Right atrium auricular region (tissue), 2 donors: ENCODE results near the gene GADD45A. TPM values are rescaled to one million over a fixed set of nuclear protein-coding genes. Genes with fewer than 3 reads are reported as not detected.
A peak's percentile ranks its signal among the peaks of the same experiment; 100 is the strongest.

Experiments
- DNase-seq: peaks from one replicate; pipeline ENCODE4 v3.0.0-alpha.2; 2019; ENCODE audit warnings: low spot score
- H3K27ac ChIP-seq, 2 donors: fragments of 200-600 bp; sonication (generic); 1 replicate in 1 of 2; 2 replicates in 1 of 2; pipeline ENCODE4 v1.5.1; 2016 to 2019
- H3K27me3 ChIP-seq, 2 donors: fragments of 200-600 bp; sonication (generic); one replicate each; pipeline versions ENCODE4 v1.5.1 to v1.6.0; 2017 to 2019
- H3K36me3 ChIP-seq: fragments of 200-600 bp; sonication (generic); one replicate; pipeline ENCODE4 v1.5.1; 2016
- H3K4me1 ChIP-seq, 2 donors: fragments of 200-600 bp; sonication (generic); one replicate each; pipeline versions ENCODE4 v1.5.1 to v1.6.0; 2017 to 2019
- H3K4me3 ChIP-seq, 2 donors: fragments of 200-600 bp; sonication (generic); 1 replicate in 1 of 2; 2 replicates in 1 of 2; pipeline ENCODE4 v1.5.1; 2017 to 2019; ENCODE audit warnings: mild to moderate bottlenecking in 1 of 2, moderate library complexity in 1 of 2
- H3K9me3 ChIP-seq, 2 donors: fragments of 200-600 bp; sonication (generic); one replicate each; pipeline ENCODE4 v1.5.1; 2019
- total RNA-seq, 2 donors: library from RNA; depleted of rRNA; stranded (reverse); fragments of >200 nt; gene quantifications; one replicate each; pipeline ENCODE4 v1.1.0, GENCODE V29; 2016
- TF ChIP-seq, protein P1 (sequence below), 2 donors: fragments of 200-600 bp; sonication (generic); IDR thresholded peaks; one replicate each; pipeline ENCODE4 v1.5.1; 2019; ENCODE audit warnings: antibody characterized with exemption in 2 of 2

The GADD45A gene
- total RNA-seq, 2 donors from 2014 or later = 25.3 to 26.6 TPM

DNA sequence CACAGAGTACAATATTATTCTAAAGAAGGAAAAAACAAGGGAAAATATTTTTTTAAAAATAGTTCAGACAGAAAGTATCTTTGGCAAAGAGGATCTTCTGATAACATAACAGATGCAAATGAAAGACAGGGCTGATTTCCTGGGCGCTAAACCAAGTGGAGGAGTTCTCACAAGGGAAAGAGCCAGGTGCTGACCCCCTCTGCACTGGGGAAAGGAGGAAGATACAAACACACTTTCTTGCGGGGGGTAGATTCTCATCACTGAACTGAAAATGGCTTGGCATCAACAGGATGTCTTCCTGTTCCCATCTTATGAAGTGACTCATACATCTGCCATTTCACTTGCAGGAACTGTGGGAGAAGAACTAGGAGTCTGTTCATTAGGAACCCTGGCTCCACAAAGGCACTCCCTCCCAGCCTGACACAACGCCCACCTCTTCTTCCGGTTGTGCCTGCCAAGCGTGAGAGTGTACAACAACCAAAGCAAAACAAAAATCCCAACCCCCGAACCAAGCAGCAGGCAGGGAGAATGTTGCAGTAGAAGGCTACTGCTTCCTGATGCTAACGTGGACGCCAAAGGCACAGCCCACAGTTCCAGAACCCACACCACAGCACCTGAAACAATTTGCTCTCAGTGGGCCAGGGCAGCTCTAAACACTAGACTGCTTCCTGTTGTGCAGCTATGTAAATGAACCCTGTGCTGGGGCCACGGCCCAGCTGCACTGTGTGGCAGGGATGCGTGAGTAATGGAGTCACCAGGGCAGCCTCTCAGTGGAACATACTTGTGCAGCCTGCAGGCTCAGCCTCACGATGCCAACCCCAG is 51.0 kb downstream of the GADD45A start:
- Histone ChIP-seq H3K27me3 (no peaks in the 10 kb centered on the region), H3K4me3 (no peak overlapping the region), H3K36me3 (no peaks in the 10 kb centered on the region), H3K9me3 (no peaks in the 10 kb centered on the region), H3K27ac (peak overlapping the region; percentile 54 to 67), H3K4me1 (peaks cover 0 to 47% of the 10 kb centered on the region in 2 donors)
- peak; percentile 77 for DNase-seq
- TF ChIP-seq, protein P1, sequence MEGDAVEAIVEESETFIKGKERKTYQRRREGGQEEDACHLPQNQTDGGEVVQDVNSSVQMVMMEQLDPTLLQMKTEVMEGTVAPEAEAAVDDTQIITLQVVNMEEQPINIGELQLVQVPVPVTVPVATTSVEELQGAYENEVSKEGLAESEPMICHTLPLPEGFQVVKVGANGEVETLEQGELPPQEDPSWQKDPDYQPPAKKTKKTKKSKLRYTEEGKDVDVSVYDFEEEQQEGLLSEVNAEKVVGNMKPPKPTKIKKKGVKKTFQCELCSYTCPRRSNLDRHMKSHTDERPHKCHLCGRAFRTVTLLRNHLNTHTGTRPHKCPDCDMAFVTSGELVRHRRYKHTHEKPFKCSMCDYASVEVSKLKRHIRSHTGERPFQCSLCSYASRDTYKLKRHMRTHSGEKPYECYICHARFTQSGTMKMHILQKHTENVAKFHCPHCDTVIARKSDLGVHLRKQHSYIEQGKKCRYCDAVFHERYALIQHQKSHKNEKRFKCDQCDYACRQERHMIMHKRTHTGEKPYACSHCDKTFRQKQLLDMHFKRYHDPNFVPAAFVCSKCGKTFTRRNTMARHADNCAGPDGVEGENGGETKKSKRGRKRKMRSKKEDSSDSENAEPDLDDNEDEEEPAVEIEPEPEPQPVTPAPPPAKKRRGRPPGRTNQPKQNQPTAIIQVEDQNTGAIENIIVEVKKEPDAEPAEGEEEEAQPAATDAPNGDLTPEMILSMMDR (IDR thresholded peaks at IDR 0.05) = no peak

DNA sequence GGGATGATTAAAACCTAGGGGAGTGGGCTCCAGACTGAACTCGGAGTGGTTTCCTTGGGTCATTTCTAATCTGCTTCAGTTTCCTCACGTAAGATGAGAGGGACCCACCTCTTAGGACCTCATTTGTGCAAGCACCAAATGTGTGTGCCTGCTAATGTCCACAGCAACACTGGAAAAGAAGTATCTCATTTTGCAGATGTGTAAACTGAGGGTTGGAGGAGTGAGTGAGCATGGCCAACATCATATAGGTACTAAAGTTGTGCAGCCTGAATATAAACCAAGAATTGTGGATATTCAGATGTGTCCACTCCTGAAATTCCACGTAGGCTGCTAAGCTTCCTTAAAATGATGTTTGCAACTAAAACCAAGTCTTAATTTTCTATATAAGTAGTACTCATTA is 51.7 kb downstream of the GADD45A start:
- H3K27ac ChIP-seq = peak overlapping the region; percentile 54 to 67
- TF ChIP-seq, protein P1 (IDR thresholded peaks at IDR 0.05) = no peak
- no peak overlapping the region for H3K4me3 ChIP-seq
- no peaks in the 10 kb centered on the region for H3K27me3 ChIP-seq
- H3K9me3 ChIP-seq = no peaks in the 10 kb centered on the region
- H3K4me1 ChIP-seq = peaks cover 0 to 47% of the 10 kb centered on the region in 2 donors
- no peaks in the 10 kb centered on the region for H3K36me3 ChIP-seq
- no peak for DNase-seq

DNA sequence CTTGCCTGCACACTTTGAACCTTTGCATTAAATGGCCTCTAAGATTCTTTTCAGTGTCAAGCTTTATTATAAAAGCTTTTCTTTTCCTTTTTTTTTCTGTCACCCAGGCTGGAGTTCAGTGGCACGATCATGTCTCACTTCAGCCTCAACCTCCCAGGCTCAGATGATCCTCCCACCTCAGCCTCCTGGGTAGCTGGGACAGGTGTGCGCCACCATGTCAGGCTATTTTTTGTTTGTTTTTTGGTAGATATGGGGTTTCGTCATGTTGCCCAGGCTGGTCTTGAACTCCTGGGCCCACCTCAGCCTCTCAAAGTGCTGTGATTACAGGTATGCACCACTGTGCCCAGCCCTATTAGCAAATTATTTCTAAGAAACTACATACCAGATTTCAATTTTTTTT is 52.9 kb downstream of the GADD45A start:
- Histone ChIP-seq H3K9me3 (no peaks in the 10 kb centered on the region), H3K27ac (no peak overlapping the region), H3K4me1 (peaks cover 0 to 39% of the 10 kb centered on the region in 2 donors)

More for the DNA sequence above, 52.9 kb downstream of the GADD45A start:
- Histone ChIP-seq H3K36me3 (no peaks in the 10 kb centered on the region), H3K4me3 (no peak overlapping the region), H3K27me3 (no peaks in the 10 kb centered on the region)
- TF ChIP-seq, protein P1 (IDR thresholded peaks at IDR 0.05) = no peak
- no peak for DNase-seq

Other genes with a start within 250 kb of the GADD45A start
- 10 to 100 TPM; 29.1 to 45.4 TPM for gene GNG12, start 148.3 kb downstream of the GADD45A start, total RNA-seq